ENCODE results near the gene IPO11.
"Not testable (repeated sequence)": the region's sequence is repeated elsewhere in the genome, so short reads cannot be mapped to it uniquely, and the experiment has no call there.

The IPO11 gene

DNA sequence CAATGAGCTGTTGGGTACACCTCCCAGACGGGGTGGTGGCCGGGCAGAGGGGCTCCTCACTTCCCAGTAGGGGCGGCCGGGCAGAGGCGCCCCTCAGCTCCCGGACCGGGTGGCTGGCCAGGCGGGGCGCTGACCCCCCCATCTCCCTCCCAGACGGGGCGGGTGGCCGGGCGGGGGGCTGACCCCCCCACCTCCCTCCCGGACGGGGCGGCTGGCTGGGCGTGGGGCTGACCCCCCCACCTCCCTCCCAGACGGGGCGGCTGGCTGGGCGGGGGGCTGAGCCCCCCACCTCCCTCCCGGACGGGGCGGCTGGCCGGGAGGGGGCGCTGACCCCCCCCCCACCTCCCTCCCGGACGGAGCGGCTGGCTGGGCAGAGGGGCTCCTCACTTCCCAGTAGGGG, 100.5 kb downstream of the IPO11 start:
- DNase-seq (ENCODE audit: low read depth, low spot score), result not testable (repeated sequence)

DNA sequence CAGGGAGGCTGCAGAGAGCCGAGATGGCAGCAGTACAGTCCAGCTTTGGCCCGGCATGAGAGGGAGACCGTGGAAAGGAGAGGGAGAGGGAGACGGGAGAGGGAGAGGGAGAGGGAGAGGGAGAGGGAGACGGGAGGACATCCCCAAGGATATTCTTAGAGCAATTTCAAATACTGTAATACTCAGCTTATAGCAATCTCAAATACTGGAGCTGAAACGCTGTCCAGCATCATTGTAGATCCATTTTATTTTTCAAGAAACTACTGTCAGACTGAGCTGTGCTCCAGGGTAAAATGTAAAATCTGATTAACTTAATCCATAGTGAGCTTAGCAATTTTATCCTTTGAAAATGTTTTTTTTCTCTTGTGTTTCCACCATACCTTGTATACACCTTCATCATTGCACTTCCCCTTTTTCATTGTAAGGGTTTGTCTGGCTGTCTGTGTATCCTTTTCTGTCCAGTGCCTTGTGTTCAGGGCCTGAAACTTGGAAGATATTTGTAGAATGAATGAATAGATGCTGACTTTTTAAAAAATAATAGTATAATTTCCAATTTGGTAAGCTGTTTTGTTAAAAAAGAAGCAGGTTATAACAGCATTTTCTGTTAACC, 102.1 kb downstream of the IPO11 start:
- DNase-seq (ENCODE audit: low read depth, low spot score), result no peak

DNA sequence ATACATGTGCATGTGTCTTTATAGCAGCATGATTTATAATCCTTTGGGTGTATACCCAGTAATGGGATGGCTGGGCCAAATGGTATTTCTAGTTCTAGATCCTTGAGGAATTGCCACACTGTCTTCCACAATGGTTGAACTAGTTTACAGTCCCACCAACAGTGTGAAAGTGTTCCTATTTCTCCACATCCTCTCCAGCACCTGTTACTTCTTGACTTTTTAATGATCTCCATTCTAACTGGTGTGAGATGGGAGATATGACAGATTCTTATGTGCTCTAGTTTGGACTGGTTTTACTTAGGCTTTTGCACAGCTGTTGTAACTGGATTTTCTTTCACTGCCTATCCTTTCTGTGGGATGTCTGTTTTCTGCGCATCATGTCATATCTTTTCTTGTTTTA, 108.2 kb downstream of the IPO11 start:
- not testable (repeated sequence) for DNase-seq (ENCODE audit: low read depth, low spot score)

DNA sequence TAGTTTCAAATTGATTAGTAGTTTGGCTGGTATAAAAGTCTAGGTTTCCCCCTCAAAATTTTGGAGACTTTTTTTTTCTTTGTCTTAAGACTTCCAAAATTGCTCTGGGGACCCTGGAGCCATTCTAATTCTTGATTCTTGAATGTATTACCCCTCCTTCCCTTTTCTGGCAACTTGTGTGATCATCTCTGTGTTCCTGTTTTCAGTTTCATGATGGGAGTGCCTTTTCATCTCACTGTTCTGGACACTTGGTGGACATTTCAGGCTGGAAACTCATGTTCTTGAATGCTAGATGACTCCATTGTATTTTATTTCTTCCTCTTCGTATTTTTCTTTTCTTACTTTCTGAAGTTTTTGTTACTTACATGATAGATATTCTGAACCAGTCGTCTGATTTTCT, 108.8 kb downstream of the IPO11 start:
- no peak for DNase-seq (ENCODE audit: low read depth, low spot score)

DNA sequence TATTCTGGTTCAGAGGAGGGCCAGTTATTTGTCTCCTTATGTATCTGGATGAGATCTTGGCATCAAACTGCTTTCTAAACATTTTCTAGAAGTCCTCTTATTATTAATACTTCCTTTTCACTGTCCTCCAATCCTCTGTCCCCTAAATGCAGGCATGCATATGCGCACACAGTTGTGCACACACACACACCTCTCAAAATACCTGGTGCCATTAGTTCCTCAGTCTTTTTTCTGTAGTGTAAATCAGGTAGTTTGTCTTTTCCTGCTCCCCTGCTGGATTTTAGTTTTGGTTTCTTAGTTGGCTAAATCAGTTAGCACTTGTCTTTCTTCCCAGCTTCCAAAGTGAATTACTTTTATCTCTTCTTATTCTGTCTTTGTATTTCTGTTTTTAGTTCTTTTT, 110.2 kb downstream of the IPO11 start:
- no peak for DNase-seq (ENCODE audit: low read depth, low spot score)

DNA sequence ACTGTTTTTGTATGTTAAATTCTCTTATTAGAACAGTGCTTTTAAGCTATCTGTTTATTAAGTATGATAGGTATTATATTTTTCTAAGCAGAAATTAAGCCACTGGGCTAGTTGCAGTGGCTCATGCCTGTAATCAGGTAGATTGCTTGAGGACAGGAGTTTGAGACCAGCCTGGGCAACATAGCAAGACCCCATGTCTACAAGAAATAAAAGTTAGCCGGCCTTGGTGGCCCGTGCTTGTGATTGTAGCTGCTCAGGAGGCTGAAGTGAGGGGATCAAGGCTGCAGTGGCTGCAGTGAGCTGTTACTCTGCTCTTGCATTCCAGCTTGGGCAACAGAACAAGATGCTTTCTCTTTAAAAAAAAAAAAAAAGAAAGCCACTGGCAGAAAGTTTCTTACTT, 121.0 kb downstream of the IPO11 start:
- no peak for DNase-seq (ENCODE audit: low read depth, low spot score)

DNA sequence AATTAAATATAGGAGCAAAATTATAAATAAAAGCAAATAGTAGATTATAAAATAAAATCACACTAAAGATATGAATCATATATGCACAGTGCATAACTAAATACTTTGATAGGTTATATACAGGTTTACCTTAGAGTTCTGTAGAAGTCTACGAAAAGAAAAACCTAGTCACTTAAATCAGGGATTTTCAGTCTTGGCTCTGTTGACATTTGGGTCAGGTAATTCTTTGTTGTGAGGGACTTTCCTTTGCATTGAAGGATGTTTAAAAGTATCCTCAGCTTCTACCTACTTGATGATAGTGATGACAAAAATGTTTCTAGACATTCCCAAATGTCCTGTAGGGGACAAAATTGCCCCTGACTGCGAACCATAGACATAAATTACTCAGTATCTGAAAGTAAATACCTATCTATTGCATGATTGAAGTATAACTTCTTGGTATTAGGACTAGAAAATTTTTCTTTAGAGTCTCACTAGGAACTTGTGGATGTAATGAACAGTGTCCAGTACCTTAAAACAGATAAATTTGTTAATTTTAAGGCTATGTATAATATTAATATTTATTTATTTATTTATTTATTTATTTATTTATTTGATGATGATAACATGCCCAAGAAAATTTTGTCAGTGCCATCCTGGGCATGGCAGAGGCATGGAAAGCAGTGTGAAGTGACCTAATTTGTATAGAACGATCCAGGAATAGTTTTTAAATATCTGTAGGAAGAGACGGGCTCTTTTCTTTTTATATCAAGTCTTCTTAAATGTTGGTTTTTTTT, 122.1 kb downstream of the IPO11 start:
- no peak for DNase-seq (ENCODE audit: low read depth, low spot score)

DNA sequence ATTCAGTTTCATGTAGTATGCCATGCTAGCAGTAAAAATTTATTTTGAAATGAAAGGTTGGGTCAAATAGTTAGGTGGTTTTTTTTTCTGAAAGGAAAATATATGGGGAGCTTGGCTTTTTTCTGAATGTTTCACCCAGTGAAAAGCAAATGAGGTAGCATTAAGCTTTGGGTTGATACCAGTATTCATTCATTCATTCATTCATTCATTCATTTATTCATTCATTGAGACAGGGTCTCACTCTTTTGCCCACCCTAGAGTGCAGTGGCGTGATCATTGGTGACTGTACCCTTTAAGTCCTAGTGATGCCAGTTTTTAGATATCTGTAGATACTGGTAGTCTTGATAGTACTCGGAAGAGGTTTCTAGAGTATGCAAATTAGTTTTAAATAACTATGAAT, 123.7 kb downstream of the IPO11 start:
- DNase-seq (ENCODE audit: low read depth, low spot score), result no peak

DNA sequence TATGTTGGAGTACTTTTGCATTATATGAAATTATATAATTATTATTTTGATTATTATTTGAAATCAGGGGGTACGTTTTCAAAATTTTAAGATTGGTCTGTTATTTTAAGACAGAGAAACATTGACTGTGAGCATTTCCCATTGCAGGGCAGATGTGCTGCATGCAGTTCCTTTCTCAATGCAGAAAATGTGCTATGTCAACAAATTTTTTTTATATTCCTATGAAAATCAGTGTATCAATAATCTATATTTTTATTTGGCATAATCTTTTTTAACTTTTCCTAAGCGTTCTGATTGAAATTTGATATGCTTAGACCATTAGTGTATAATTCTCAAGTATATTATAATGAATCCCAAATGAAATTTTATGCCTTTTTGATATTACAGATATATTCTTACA, 124.2 kb downstream of the IPO11 start:
- no peak for DNase-seq (ENCODE audit: low read depth, low spot score)

DNA sequence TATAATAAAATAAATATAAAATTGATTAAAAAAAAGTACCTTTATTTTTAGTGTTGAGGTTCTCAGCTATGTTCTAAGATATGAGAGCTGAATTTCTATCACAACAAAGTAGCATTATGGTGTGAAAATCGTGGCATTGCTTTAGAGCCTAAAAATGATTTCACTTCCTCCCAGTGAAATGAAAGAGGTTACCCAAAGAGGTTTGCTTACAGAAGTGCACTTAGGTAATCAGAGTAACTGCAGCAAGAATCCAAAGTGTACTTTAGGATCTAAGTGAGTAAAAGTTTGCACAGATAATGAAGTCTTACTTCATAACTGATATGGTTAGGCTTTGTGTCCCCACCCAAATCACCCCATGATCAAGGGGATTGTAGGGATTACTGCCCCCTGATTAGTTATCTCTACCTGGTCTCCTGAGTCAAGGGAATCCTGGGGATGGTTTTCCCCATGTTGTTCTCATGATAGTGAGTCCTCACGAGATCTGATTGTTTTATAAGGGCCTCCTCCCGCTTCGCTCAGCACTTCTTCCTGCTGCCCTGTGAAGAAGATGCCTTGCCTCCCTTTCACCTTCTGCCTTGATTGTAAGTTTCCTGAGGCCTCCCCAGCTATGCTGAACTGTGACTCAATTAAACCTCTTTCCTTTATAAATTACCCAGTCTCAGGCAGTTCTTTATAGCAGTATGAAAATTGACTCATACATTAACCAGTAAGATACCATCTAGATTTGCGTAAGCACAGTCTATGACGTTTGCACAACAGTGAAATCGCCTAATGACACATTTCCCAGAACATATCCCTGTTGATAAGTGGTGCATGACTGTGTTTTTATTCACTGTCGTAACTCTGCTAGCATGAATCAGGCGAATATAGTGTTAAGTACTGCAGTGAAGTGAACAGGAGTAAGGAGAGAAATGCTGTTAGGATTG, 125.7 kb downstream of the IPO11 start:
- no peak for DNase-seq (ENCODE audit: low read depth, low spot score)

DNA sequence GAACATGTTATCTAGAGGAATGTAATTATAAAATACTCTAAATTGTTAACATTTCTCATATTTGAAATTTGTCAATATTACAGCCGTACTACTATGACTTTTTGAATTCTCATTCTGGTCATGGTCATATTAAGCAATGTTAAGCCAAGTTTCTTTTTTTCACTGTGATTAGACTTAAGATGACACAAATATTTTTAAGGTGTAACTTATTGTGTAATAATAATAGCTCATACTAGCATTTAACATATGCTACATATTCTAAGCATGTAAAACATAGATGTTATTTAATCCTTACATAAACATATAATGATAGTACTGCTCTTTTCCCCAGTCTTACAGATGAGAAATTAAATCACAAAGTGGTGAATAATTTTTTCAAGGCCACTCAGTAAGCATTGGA, 130.2 kb downstream of the IPO11 start:
- DNase-seq (ENCODE audit: low read depth, low spot score), result no peak

DNA sequence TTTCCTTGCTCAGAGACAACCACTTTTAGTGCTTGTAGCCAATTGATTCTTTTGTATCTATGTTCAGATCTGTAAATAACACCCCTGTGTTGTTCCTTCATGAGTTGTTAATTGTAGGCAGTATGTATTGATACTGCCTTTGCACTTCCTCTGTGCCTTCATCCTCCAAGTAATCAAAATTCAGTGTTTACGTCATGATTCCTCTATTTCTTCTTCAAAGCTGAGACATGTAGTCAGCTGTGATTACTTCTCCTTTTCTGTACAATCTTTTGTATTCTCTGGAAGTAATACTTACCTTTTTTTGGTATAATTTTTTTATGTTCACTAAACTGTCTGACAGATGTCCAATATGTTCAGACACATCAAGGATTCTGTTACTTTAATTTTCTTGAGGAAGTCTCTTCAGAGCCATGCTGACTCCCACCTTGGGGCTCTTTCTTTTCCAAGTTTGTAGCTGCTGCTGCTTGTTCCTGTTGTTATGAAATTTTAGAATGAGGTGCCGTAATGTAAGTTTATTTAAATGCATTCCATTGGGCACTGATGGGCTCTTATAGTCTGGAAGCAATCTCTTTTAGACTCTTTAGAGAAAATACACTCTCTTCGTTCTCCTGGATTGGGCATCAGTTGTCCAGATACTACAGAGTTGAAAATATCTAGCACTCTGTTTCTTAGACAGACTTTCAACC, 135.5 kb downstream of the IPO11 start:
- DNase-seq (ENCODE audit: low read depth, low spot score), result no peak

DNA sequence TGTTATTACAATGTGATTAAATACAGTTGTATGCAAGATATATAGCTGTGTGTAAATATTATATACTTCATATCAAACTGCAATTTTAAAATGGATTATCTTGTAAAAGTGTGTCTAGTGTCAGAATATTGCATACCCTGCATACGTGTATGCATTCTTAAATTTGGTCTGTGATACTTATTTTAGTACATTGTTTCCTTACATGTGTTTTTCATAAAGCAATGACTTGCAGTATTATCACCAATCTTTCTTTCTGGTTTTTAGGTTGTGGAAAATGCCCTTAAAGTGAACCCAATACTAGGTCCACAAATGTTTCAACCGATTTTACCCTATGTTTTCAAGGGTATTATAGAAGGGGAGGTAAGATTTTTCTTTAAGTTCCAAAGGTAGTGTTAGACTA, 137.5 kb downstream of the IPO11 start:
- DNase-seq (ENCODE audit: low read depth, low spot score), result no peak

DNA sequence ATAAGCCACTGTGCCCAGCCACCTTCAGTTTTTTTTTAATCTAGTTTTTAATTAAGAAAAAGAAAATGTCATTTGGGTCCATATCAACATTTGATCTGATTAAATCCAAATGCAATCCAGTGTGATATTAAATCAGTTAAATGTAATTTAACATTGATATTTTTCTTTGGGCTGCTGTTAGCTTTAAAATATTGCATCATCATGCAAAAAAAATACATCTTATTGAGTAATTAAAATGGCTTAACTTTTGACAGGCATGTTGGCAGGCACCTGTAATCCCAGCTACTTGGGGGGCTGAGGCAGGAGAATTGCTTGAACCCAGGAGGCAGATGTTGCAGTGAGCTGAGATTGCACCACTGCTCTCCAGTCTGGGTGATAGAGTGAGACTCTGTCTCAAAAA, 143.4 kb downstream of the IPO11 start:
- no peak for DNase-seq (ENCODE audit: low read depth, low spot score)

DNA sequence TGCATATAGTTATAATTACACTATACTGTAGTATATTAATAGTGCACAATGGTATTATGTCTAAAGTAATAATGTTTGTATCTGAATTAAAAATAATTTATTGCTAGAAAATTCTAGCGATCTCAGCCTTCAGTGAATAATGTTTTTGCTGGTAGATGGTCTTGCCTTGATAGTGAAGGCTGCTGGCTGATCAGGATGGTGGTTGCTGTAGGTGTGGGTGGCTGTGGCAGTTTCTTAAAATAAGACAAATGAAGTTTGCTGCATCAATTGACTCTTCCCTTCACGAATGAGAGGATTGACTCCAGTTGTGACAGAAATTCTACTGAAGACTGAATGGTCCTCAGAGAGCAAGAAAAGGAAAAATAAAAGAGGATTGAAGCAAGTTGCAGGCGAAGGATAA, 146.4 kb downstream of the IPO11 start:
- DNase-seq (ENCODE audit: low read depth, low spot score), result no peak

DNA sequence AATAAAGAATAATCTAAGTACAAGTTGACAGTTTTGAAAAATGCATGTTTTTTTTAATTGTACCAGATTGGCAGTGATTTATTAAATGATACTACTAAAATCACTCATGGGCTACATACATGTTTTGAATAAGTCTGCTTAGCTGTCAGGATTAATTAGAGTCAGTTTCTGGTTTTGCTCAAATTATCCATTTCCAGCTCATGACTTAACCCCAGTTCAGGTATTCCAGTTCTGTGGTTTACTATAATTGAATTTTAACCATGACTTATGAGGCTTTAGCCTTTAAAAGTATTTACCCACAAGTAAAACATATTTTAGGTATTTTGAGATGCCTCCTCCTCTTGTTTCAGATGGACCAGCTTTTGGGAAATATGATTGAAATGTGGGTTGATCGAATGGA, 148.2 kb downstream of the IPO11 start:
- DNase-seq (ENCODE audit: low read depth, low spot score), result no peak

DNA sequence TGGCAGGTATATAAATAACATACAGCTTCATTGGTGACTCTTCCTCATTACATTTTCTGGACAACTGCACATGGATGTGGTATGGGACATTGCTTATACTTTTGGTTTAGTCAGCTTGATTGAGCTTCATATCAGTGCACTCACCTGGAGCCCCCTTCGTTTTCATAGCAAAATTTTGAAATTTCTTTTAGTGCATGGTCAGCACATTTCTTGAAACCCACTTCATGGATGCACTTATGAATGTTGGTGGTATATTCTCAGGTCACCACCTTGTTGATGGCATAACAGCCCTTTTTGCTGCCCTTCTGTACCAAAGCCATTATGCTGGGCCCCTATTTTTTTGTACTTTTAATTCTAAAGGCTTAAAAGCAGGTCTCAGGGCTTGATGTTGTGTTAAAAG, 149.3 kb downstream of the IPO11 start:
- no peak for DNase-seq (ENCODE audit: low read depth, low spot score)

DNA sequence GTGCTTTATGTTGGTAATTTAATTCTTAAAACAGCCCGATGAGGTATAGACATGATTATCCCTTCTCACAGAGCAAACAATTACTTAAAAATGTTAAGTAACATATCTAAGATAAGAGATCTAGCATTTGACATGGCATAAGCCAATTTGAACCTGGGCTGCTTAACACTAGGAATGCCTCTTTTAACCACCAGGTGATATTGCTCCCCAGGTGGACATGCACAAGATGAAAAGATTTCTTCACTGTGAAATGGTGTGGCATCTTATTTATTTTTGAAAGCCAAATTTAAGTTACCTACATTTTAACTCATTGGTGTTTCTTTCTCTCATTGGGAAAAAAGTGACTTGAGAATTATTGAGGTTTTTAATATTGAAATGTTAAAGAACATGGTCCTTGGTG, 150.3 kb downstream of the IPO11 start:
- DNase-seq (ENCODE audit: low read depth, low spot score), result no peak

DNA sequence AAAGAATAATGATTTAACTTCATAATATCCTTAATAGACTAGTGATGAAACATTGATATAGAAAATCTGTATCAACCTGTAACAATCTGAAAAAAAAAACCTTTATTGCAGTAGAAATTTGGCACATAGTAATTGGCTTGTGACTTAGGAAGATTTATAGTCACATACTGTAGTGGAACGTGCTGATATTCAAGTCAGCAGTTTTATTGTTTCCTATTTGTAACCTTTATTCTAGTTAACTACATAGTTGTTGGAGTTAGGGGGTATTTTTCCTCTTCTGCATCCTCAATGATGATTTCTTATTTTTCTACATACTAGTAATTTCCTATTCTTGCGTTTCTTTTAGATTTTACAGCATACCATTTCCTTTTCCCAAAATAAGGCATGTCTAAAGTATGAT, 151.5 kb downstream of the IPO11 start:
- no peak for DNase-seq (ENCODE audit: low read depth, low spot score)

DNA sequence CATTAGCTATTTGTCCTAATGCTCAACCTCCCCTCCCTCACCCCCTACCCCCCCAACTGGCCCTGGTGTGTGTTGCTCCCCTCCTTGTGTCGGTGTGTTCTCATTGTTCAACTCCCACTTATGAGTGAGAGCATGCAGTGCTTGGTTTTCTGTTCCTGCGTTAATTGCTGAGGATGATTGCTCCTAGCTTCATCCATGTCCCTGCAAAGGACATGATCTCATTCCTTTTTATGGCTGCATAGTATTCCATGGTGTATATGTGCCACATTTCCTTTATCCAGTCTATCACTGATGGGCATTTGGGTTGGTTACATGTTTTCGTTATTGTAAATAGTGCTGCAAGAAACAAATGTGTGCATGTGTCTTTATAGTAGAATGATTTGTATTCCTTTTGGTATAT, 153.2 kb downstream of the IPO11 start:
- DNase-seq (ENCODE audit: low read depth, low spot score), result not testable (repeated sequence)

DNA sequence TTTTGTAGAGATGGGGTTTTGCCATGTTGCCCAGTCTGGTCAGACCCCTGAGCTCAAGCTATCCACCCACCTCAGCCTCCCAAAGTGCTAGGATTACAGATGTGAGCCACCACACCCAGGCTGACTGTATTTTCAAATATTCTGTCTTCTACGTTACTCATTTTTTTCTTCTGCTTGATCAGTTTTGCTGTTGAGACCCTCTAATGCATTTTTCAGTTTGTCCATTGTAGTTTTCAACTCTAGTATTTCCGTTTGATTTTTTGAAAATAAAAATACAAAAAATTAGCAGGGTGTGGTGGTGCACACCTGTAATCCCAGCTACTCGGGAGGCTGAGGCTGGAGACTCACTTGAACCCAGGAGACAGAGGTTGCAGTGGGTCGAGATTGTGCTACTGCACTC, 155.6 kb downstream of the IPO11 start:
- no peak for DNase-seq (ENCODE audit: low read depth, low spot score)
